ENCODE results near the gene ACKR2. TPM values are rescaled to one million over a fixed set of nuclear protein-coding genes. Genes with fewer than 3 reads are reported as not detected.
A peak's percentile ranks its signal among the peaks of the same experiment; 100 is the strongest.

Gene ACKR2
- total and polyA plus RNA-seq, 2 of the 13 experiments (the other 11 are each of a cell fraction or from before 2014, with no cell fraction given): 1.1 to 1.9 TPM

GRCh38 chr3:42805141-42805821, 4.0 kb upstream of the ACKR2 start (continued):
- TF ChIP-seq ZNF567 (CRISPR knock-in tag; IDR thresholded peaks at IDR 0.05; ENCODE audit: borderline replicate concordance) (0 out of 2 replicates have a peak, but pooled peaks have one; percentile 33), NKX3-1 (CRISPR knock-in tag; IDR thresholded peaks at IDR 0.05) (no peak), ZNF704 (CRISPR knock-in tag; IDR thresholded peaks at IDR 0.05; ENCODE audit: borderline replicate concordance) (no peak), ZBTB38 (CRISPR knock-in tag; IDR thresholded peaks at IDR 0.05) (no peak), ZMYM4 (CRISPR knock-in tag; IDR thresholded peaks at IDR 0.05) (peak; percentile 69), ZMYM3 (CRISPR knock-in tag; IDR thresholded peaks at IDR 0.05) (peak; percentile 35; the same call in 1 of the 2 replicates), ZNF225 (CRISPR knock-in tag; IDR thresholded peaks at IDR 0.05) (0 out of 2 replicates have a peak, but pooled peaks have one; percentile 45), NFIB (CRISPR knock-in tag; IDR thresholded peaks at IDR 0.05; ENCODE audit: borderline replicate concordance) (no peak), ZNF34 (CRISPR knock-in tag; IDR thresholded peaks at IDR 0.05; ENCODE audit: borderline replicate concordance) (no peak), ZNF510 (CRISPR knock-in tag; IDR thresholded peaks at IDR 0.05; ENCODE audit: low read depth) (no peak), ZNF7 (CRISPR knock-in tag; IDR thresholded peaks at IDR 0.05) (no peak), PPARG (CRISPR knock-in tag; conservative IDR thresholded peaks at IDR 0.05) (peak; percentile 42; the same call in 1 of the 2 replicates), RNF2 (conservative IDR thresholded peaks at IDR 0.05; ENCODE audit: low read depth) (no peak), NR2F6 (IDR thresholded peaks at IDR 0.05) (peak; percentile 87), NR2F6 (CRISPR knock-in tag; IDR thresholded peaks at IDR 0.05) (peak; percentile 90), MAF1 (CRISPR knock-in tag; IDR thresholded peaks at IDR 0.05; ENCODE audit: borderline replicate concordance) (no peak), NONO (IDR thresholded peaks at IDR 0.05) (no peak), NONO (CRISPR knock-in tag; conservative IDR thresholded peaks at IDR 0.05) (no peak), SKI (IDR thresholded peaks at IDR 0.05; ENCODE audit: partially characterized antibody) (peak; percentile 28), ZNF619 (CRISPR knock-in tag; IDR thresholded peaks at IDR 0.05) (no peak), MTA1 (CRISPR knock-in tag; IDR thresholded peaks at IDR 0.05; ENCODE audit: borderline replicate concordance) (peak; percentile 21; the same call in 1 of the 2 replicates), TFDP1 (CRISPR knock-in tag; IDR thresholded peaks at IDR 0.05; ENCODE audit: borderline replicate concordance) (no peak)
- TF ChIP-seq, protein P1, sequence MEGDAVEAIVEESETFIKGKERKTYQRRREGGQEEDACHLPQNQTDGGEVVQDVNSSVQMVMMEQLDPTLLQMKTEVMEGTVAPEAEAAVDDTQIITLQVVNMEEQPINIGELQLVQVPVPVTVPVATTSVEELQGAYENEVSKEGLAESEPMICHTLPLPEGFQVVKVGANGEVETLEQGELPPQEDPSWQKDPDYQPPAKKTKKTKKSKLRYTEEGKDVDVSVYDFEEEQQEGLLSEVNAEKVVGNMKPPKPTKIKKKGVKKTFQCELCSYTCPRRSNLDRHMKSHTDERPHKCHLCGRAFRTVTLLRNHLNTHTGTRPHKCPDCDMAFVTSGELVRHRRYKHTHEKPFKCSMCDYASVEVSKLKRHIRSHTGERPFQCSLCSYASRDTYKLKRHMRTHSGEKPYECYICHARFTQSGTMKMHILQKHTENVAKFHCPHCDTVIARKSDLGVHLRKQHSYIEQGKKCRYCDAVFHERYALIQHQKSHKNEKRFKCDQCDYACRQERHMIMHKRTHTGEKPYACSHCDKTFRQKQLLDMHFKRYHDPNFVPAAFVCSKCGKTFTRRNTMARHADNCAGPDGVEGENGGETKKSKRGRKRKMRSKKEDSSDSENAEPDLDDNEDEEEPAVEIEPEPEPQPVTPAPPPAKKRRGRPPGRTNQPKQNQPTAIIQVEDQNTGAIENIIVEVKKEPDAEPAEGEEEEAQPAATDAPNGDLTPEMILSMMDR (CRISPR knock-in tag; IDR thresholded peaks at IDR 0.05): no peak
- TF ChIP-seq, protein P2, sequence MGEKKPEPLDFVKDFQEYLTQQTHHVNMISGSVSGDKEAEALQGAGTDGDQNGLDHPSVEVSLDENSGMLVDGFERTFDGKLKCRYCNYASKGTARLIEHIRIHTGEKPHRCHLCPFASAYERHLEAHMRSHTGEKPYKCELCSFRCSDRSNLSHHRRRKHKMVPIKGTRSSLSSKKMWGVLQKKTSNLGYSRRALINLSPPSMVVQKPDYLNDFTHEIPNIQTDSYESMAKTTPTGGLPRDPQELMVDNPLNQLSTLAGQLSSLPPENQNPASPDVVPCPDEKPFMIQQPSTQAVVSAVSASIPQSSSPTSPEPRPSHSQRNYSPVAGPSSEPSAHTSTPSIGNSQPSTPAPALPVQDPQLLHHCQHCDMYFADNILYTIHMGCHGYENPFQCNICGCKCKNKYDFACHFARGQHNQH (CRISPR knock-in tag; IDR thresholded peaks at IDR 0.05): peak; percentile 64
- TF ChIP-seq, protein P3, sequence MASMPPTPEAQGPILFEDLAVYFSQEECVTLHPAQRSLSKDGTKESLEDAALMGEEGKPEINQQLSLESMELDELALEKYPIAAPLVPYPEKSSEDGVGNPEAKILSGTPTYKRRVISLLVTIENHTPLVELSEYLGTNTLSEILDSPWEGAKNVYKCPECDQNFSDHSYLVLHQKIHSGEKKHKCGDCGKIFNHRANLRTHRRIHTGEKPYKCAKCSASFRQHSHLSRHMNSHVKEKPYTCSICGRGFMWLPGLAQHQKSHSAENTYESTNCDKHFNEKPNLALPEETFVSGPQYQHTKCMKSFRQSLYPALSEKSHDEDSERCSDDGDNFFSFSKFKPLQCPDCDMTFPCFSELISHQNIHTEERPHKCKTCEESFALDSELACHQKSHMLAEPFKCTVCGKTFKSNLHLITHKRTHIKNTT (CRISPR knock-in tag; IDR thresholded peaks at IDR 0.05): no peak
